Ishikawa (cell line): ENCODE results near the gene NRCAM.

ENCODE experiments used
- CEBPB ChIP-seq: IDR thresholded peaks from 2 replicates; pipeline ENCODE4 v1.6.1; 2012
- CREB1 ChIP-seq: IDR thresholded peaks from 2 replicates; pipeline ENCODE4 v1.6.1; 2012; ENCODE audit warnings: low read depth
- EGR1 ChIP-seq: IDR thresholded peaks from 2 replicates; pipeline ENCODE4 v1.6.1; 2012
- EP300 ChIP-seq: IDR thresholded peaks from 2 replicates; pipeline ENCODE4 v1.6.1; 2012; ENCODE audit warnings: borderline replicate concordance
- FOXM1 ChIP-seq: IDR thresholded peaks from 2 replicates; pipeline ENCODE4 v1.6.1; 2012; ENCODE audit warnings: low read depth, borderline replicate concordance
- NFIC ChIP-seq: IDR thresholded peaks from 2 replicates; pipeline ENCODE4 v1.6.1; 2012
- RAD21 ChIP-seq: IDR thresholded peaks from 2 replicates; pipeline ENCODE4 v1.6.1; 2012; ENCODE audit warnings: low read depth
- TAF1 ChIP-seq: IDR thresholded peaks from 2 replicates; pipeline ENCODE4 v1.6.1; 2012; ENCODE audit warnings: low read depth, mild to moderate bottlenecking
- TCF12 ChIP-seq: IDR thresholded peaks from 2 replicates; pipeline ENCODE4 v1.6.1; 2012; ENCODE audit warnings: low read depth
- TEAD4 ChIP-seq: IDR thresholded peaks from 2 replicates; pipeline ENCODE4 v1.6.1; 2012
- YY1 ChIP-seq: IDR thresholded peaks from 2 replicates; pipeline ENCODE4 v1.6.1; 2012; ENCODE audit warnings: low read depth
- ZBTB7A ChIP-seq: IDR thresholded peaks from 2 replicates; pipeline ENCODE4 v1.6.1; 2012; ENCODE audit warnings: low read depth
- TF ChIP-seq, protein P1 (sequence below): IDR thresholded peaks from 2 replicates; pipeline ENCODE4 v1.6.1; 2012
- TF ChIP-seq, protein P2 (sequence below): IDR thresholded peaks from 2 replicates; pipeline ENCODE4 v1.6.1; 2012; ENCODE audit warnings: low read depth, mild to moderate bottlenecking
- TF ChIP-seq, protein P3 (sequence below): IDR thresholded peaks from 2 replicates; pipeline ENCODE4 v1.6.1; 2012

Gene NRCAM

DNA sequence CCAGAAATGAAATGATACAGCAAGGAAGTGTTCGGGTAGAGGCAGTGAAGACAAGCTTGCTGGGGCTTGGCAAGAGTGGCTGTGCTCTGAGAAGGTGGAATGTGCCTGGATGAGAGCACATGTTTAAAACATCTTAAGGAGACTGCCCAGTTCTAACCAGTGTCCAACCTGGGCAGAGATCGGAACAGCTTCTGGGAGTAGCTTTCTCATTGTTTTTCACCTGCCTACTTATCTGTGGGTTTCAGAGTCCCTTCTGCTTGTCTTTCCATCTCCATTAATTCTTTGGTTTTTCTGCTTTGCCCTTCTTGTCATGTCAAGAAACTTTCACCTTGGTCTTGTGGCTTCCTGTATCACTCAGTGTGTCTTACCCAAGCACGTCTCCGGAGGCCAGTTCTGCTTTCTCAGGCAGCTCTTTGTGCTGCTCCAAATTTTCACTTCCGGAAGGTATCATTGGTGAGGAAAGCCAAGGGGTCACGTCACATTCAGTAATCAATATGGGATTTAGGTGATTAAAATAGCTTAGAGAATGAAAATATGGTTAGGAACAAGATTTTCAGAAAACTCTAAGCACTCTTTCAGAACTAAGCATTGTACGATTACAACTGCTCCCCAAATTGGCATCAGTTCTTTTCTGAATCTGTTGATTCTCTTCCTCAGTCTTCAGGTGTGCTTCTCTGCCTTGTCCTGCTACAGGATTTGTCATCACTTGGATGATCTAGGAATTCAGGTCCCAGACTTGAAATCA, 320.6 kb downstream of the NRCAM start:
- no peak for TF ChIP-seq CEBPB
- no peak for TF ChIP-seq RAD21
- no peak for TF ChIP-seq TEAD4
- TF ChIP-seq, protein P1, sequence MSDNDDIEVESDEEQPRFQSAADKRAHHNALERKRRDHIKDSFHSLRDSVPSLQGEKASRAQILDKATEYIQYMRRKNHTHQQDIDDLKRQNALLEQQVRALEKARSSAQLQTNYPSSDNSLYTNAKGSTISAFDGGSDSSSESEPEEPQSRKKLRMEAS: no peak
- no peak for TF ChIP-seq EGR1
- TF ChIP-seq EP300: no peak
- TF ChIP-seq, protein P2, sequence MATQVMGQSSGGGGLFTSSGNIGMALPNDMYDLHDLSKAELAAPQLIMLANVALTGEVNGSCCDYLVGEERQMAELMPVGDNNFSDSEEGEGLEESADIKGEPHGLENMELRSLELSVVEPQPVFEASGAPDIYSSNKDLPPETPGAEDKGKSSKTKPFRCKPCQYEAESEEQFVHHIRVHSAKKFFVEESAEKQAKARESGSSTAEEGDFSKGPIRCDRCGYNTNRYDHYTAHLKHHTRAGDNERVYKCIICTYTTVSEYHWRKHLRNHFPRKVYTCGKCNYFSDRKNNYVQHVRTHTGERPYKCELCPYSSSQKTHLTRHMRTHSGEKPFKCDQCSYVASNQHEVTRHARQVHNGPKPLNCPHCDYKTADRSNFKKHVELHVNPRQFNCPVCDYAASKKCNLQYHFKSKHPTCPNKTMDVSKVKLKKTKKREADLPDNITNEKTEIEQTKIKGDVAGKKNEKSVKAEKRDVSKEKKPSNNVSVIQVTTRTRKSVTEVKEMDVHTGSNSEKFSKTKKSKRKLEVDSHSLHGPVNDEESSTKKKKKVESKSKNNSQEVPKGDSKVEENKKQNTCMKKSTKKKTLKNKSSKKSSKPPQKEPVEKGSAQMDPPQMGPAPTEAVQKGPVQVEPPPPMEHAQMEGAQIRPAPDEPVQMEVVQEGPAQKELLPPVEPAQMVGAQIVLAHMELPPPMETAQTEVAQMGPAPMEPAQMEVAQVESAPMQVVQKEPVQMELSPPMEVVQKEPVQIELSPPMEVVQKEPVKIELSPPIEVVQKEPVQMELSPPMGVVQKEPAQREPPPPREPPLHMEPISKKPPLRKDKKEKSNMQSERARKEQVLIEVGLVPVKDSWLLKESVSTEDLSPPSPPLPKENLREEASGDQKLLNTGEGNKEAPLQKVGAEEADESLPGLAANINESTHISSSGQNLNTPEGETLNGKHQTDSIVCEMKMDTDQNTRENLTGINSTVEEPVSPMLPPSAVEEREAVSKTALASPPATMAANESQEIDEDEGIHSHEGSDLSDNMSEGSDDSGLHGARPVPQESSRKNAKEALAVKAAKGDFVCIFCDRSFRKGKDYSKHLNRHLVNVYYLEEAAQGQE: no peak
- TF ChIP-seq CREB1: no peak
- TF ChIP-seq, protein P3, sequence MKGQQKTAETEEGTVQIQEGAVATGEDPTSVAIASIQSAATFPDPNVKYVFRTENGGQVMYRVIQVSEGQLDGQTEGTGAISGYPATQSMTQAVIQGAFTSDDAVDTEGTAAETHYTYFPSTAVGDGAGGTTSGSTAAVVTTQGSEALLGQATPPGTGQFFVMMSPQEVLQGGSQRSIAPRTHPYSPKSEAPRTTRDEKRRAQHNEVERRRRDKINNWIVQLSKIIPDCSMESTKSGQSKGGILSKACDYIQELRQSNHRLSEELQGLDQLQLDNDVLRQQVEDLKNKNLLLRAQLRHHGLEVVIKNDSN: no peak
- TF ChIP-seq NFIC: no peak
- TF ChIP-seq YY1: no peak
- no peak for TF ChIP-seq TAF1
- TF ChIP-seq ZBTB7A: no peak
- no peak for TF ChIP-seq TCF12
- no peak for TF ChIP-seq FOXM1

DNA sequence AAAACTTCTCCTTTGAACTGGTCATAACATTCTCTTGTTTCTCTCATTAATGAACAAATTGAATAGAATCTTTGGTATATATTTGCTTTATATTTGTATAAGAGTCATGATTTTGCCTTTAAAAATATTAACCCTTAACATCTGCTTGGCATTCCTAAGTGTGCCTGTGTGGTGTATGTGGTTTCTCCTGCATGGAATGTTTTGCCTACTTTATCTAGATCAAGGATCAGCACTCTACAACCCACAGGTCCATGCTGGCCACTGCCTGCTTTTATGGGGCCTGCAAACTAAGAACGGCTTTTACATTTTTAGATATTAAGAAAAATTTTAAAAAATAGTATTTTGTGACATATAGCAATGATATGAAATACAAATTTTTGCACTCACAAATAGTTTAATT, 321.8 kb downstream of the NRCAM start:
- TF ChIP-seq, protein P3: no peak
- no peak for TF ChIP-seq RAD21
- TF ChIP-seq EGR1: no peak
- TF ChIP-seq EP300: no peak
- TF ChIP-seq, protein P2: no peak
- TF ChIP-seq TAF1: no peak
- no peak for TF ChIP-seq TEAD4

DNA sequence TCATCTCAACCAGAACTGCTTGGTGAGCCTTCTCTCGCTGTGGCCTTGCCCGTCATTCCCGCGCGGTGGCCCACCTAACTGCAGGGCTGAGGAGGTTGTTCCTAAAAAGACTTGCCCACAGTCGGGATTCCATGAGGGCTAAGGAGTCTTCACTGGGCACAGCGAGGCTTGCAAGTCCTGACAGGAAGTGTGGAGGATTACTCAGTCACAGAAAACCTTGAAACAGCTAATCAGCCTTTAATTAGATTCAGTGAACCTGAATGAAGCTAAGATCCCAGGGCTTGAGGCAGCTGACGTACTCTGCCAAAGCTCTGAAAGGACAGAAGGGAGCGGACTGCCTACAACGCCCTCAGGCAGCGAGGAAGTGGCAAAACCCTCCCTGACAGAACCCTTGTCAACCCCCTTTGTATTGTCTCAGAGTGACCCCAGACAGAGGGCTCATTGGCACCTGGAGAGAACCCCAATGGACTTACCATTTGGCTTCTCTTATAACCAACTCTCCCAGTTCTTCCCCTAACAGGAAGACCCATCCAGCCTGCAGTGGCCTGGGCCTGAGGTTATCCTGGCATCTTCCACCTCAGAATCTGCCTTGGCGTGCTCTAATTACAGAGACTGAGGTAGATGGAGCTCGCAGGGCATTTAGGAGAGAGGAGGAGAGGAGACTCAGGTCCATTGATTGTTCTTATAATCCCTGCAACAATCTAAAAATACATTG, 323.5 kb downstream of the NRCAM start:
- TF ChIP-seq TCF12 (no peak), YY1 (no peak), CREB1 (no peak), TAF1 (no peak), NFIC (no peak), TEAD4 (no peak), ZBTB7A (no peak), FOXM1 (no peak), CEBPB (no peak), EP300 (no peak), RAD21 (no peak), EGR1 (no peak)
- TF ChIP-seq, protein P1: no peak
- TF ChIP-seq, protein P3: no peak
- TF ChIP-seq, protein P2: no peak

DNA sequence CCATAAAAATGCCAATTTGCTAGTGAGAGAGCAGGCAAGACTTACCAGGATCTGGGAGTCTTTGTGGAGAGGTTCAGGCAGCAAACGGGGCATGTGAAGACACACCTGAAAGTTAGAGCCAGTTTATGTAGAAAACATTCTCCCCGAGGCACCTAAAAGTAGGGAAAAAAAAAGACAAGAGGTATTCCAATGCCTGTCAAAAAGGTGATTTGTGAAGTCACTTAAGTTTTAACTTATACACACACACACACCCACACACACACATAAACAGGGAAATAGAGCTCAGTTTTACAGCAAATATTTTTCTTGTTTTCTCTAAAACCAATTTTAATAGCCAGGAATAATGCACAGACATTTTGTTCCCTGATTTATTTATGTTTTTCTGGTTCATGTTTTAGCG, 326.0 kb downstream of the NRCAM start, which contains the start of gene LAMB4:
Gene LAMB4, minus strand, starts transcription at position 101 of the 400 bp plus-strand sequence. CDS start 7,197 bp downstream, outside the sequence.
- TF ChIP-seq CEBPB (no peak), ZBTB7A (no peak), YY1 (no peak), RAD21 (no peak), NFIC (no peak), EP300 (no peak), EGR1 (no peak), TCF12 (no peak), TEAD4 (no peak), TAF1 (no peak), FOXM1 (no peak), CREB1 (no peak)
- TF ChIP-seq, protein P3: no peak
- TF ChIP-seq, protein P1: no peak
- TF ChIP-seq, protein P2: no peak
